ENCODE results near the gene KLK1. TPM values are rescaled to one million over a fixed set of nuclear protein-coding genes. Genes with fewer than 3 reads are reported as not detected.

The KLK1 gene
- polyA plus RNA-seq, 3 donors: 0.66 to 0.72 TPM; not detected in 1

DNA sequence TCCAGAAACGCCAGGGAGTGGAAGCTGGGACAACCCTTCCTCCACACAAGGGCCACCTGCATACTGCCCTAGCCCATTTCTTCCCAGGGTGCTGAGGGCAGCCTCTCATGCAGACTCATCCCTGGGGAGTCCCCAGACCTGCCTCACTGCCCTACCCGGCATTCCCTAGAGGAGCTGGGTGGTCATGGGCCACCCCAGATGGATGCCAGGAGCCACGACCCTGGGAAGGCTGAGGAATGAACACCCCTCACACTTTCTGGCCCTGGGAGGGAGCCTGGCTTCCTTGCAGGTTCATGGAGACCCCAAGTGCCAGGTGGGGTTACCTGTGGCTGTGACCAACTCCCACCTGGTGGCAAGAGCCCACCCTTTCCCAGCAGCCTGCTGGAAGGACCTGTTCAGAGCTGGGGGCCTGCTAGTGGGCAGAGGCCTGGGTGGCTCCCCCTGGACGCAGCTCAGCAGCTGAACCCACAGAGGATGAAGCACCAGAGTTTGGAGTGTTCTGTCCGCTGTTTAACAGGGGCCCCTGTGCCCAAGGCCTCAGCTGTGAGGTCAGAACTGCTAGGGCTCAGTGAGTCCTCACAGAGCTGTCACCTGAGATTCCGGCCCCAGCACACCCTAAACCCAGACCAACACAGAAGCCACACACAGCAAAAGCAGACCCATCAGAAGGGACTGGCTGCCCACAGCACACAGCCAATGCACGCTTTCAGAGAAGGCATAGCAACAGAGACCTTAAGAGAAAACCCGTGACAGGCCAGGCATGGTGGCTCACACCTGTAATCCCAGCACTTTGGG, 26.8 kb downstream of the KLK1 start:
- DNase-seq: no peak
- no peaks in the 10 kb centered on the region for H3K9me3 ChIP-seq (replicated peaks in 1 of 2; ENCODE audit: control insufficient read depth in 1 of 2, insufficient read depth in 1 of 2, low read length in 2 of 2)
- H3K36me3 Mint-ChIP-seq: peaks cover 24 to 54% of the 10 kb centered on the region in 2 donors
- no peaks in the 10 kb centered on the region for H3K9me3 Mint-ChIP-seq
- peaks cover 0 to 4% (median 0%) of the 10 kb centered on the region in 3 donors for H3K27me3 Mint-ChIP-seq (ENCODE audit: low read depth in 3 of 3)
- H3K27ac ChIP-seq (ENCODE audit: low read depth in 1 of 2, low read length in 2 of 2): no peak overlapping the region
- no peak overlapping the region for H3K4me2 ChIP-seq (replicated peaks; ENCODE audit: extremely low read depth, low read length, poor library complexity, severe bottlenecking)
- H3K79me2 ChIP-seq (ENCODE audit: insufficient read depth, low read length): peaks cover 25% of the 10 kb centered on the region
- H4K20me1 ChIP-seq (ENCODE audit: insufficient read depth, low read length): no peaks in the 10 kb centered on the region
- no peak overlapping the region for H3K27ac Mint-ChIP-seq
- no peak overlapping the region for H2AFZ ChIP-seq (ENCODE audit: insufficient read depth, low read depth, low read length, poor library complexity, severe bottlenecking)
- intact Hi-C loops (cut with micrococcal nuclease): no loop called here
- peaks cover 20 to 36% of the 10 kb centered on the region in 2 donors for H3K36me3 ChIP-seq (replicated peaks in 1 of 2; ENCODE audit: control insufficient read depth in 1 of 2, insufficient read depth in 2 of 2, low read length in 2 of 2)
- H3K4me1 Mint-ChIP-seq: peaks cover 2% of the 10 kb centered on the region
- no peaks in the 10 kb centered on the region for H3K27me3 ChIP-seq (ENCODE audit: control insufficient read depth in 2 of 2, insufficient read depth in 2 of 2, low read length in 2 of 2)
- H3K9ac ChIP-seq (ENCODE audit: insufficient read depth, low read length, poor library complexity, severe bottlenecking): no peak overlapping the region
- WGBS (ENCODE audit: insufficient coverage): 94% methylated on average over 7 of the region's 8 CpGs
- TF ChIP-seq CTCF (IDR thresholded peaks at IDR 0.05): no peak
- no peak overlapping the region for H3K4me3 Mint-ChIP-seq
- no peaks in the 10 kb centered on the region for H3K4me1 ChIP-seq (ENCODE audit: control insufficient read depth in 1 of 2, insufficient read depth in 2 of 2, low read length in 2 of 2)
- no peak overlapping the region for H3K4me3 ChIP-seq (replicated peaks in 1 of 3; ENCODE audit: low read depth in 2 of 3, low read length in 3 of 3)

DNA sequence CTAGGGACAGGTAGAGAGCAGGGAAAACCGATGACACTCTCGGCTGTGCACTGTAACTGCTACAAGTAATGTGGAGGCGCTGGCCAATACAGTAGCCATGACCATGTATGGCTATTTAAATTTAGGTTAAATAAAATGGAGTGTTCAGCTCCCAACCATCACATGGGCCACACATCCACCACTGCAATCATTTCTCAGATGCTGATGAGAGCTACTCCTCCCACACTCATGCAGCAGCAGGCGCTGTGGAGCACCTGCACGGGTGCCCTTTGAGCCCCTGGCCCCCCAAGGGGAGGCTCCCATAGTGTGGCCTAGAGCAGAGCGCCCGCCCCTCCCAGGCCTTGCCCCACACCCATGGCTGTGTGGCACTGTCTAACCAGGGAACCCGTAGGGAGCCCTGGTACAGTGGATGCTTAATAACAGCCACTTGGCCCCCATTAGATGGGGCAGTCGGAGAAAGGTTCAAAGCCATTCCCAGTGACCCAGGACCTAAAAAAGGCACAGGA, 27.4 kb downstream of the KLK1 start:
- Mint-ChIP-seq H3K27me3 (ENCODE audit: low read depth in 3 of 3) (peaks cover 0 to 4% (median 0%) of the 10 kb centered on the region in 3 donors), H3K9me3 (no peaks in the 10 kb centered on the region), H3K4me1 (peaks cover 2% of the 10 kb centered on the region), H3K36me3 (peaks cover 23 to 48% of the 10 kb centered on the region in 2 donors), H3K4me3 (no peak overlapping the region), H3K27ac (no peak overlapping the region)
- no peaks in the 10 kb centered on the region for H3K4me1 ChIP-seq (ENCODE audit: control insufficient read depth in 1 of 2, insufficient read depth in 2 of 2, low read length in 2 of 2)
- intact Hi-C loops (cut with micrococcal nuclease): no loop called here
- no peak overlapping the region for H2AFZ ChIP-seq (ENCODE audit: insufficient read depth, low read depth, low read length, poor library complexity, severe bottlenecking)
- H3K36me3 ChIP-seq (replicated peaks in 1 of 2; ENCODE audit: control insufficient read depth in 1 of 2, insufficient read depth in 2 of 2, low read length in 2 of 2): peaks cover 20 to 33% of the 10 kb centered on the region in 2 donors
- no peak overlapping the region for H3K27ac ChIP-seq (ENCODE audit: low read depth in 1 of 2, low read length in 2 of 2)
- H3K4me3 ChIP-seq (replicated peaks in 1 of 3; ENCODE audit: low read depth in 2 of 3, low read length in 3 of 3): no peak overlapping the region
- H4K20me1 ChIP-seq (ENCODE audit: insufficient read depth, low read length): no peaks in the 10 kb centered on the region
- TF ChIP-seq CTCF (IDR thresholded peaks at IDR 0.05): no peak
- peaks cover 22% of the 10 kb centered on the region for H3K79me2 ChIP-seq (ENCODE audit: insufficient read depth, low read length)
- 70% methylated on average over 4 of the region's 9 CpGs for WGBS (ENCODE audit: insufficient coverage)
- no peak overlapping the region for H3K4me2 ChIP-seq (replicated peaks; ENCODE audit: extremely low read depth, low read length, poor library complexity, severe bottlenecking)
- no peaks in the 10 kb centered on the region for H3K9me3 ChIP-seq (replicated peaks in 1 of 2; ENCODE audit: control insufficient read depth in 1 of 2, insufficient read depth in 1 of 2, low read length in 2 of 2)
- H3K9ac ChIP-seq (ENCODE audit: insufficient read depth, low read length, poor library complexity, severe bottlenecking): no peak overlapping the region
- H3K27me3 ChIP-seq (ENCODE audit: control insufficient read depth in 2 of 2, insufficient read depth in 2 of 2, low read length in 2 of 2): no peaks in the 10 kb centered on the region
- DNase-seq: no peak
